Prostate gland (tissue), 2 donors: ENCODE measurements around the gene CKAP2. TPM values are rescaled to one million over a fixed set of nuclear protein-coding genes. Genes with fewer than 3 reads are reported as not detected.
"Not testable (repeated sequence)": the region's sequence is repeated elsewhere in the genome, so short reads cannot be mapped to it uniquely, and the experiment has no call there.

Experiments used
- DNase-seq: peaks from one replicate; pipeline ENCODE4 v3.0.0-alpha.2; 2019; ENCODE audit warnings: low spot score
- H3K27ac ChIP-seq, 2 donors: fragments of 200-600 bp; sonication (generic); 2 replicates each; pipeline ENCODE4 v1.5.1; 2017 to 2019
- H3K27me3 ChIP-seq: fragments of 200-600 bp; sonication (generic); replicated peaks from 2 replicates; pipeline ENCODE4 v1.5.1; 2019; ENCODE audit not compliant: insufficient read depth
- H3K36me3 ChIP-seq, 2 donors: fragments of 200-600 bp; sonication (generic); 1 replicate in 1 of 2; 2 replicates in 1 of 2; pipeline versions ENCODE4 v1.5.1 to v1.8.1; 2017 to 2019
- H3K4me1 ChIP-seq: fragments of 200-600 bp; sonication (generic); replicated peaks from 2 replicates; pipeline ENCODE4 v1.5.1; 2019
- H3K4me3 ChIP-seq, 2 donors: fragments of 200-600 bp; sonication (generic); 2 replicates each; pipeline ENCODE4 v1.5.1; 2017 to 2019
- H3K9me3 ChIP-seq: fragments of 200-600 bp; sonication (generic); 2 replicates; pipeline ENCODE4 v1.5.1; 2017
- WGBS: methylation state at CpG from one replicate; pipeline ENCODE4 v1.1.5; 2018; 5-methylcytosine and 5-hydroxymethylcytosine counted together
- intact Hi-C: fragments of 100-400 bp; cut with DNase I; formaldehyde crosslinking; loops from one replicate; pipeline ENCODE4 v1.14.2; 2022
- total RNA-seq, 2 donors: library from RNA; depleted of rRNA; stranded (reverse); fragments of >200 nt; gene quantifications; one replicate each; pipeline ENCODE4 v1.1.0, GENCODE V29; 2016

Gene CKAP2
- total RNA-seq, 2 donors from 2014 or later: 11.3 to 22.2 TPM

- H3K4me1 ChIP-seq, H3K27me3 ChIP-seq, intact Hi-C loops, H3K4me3 ChIP-seq, H3K36me3 ChIP-seq, DNase-seq, H3K27ac ChIP-seq, H3K9me3 ChIP-seq: not testable (repeated sequence)
- WGBS: 100% methylated on average over 1 of the region's 6 CpGs
Measured at GRCh38 chr13:52509532-52509931, 54.3 kb downstream of the CKAP2 start.

- H3K4me3 ChIP-seq, H3K27ac ChIP-seq, H3K36me3 ChIP-seq, intact Hi-C loops, DNase-seq, H3K27me3 ChIP-seq, H3K4me1 ChIP-seq, H3K9me3 ChIP-seq: not testable (repeated sequence)
- 100% methylated on average over 2 of the region's 3 CpGs for WGBS
Measured at GRCh38 chr13:52510221-52510797, 55.0 kb downstream of the CKAP2 start.

- H3K36me3 ChIP-seq, H3K27me3 ChIP-seq, H3K9me3 ChIP-seq, intact Hi-C loops, H3K4me1 ChIP-seq, H3K27ac ChIP-seq, DNase-seq, H3K4me3 ChIP-seq: not testable (repeated sequence)
- 85% methylated on average over 4 of the region's 4 CpGs for WGBS
Measured at GRCh38 chr13:52511598-52511997, 56.3 kb downstream of the CKAP2 start.

- H3K4me1 ChIP-seq, H3K36me3 ChIP-seq, intact Hi-C loops, H3K4me3 ChIP-seq, H3K9me3 ChIP-seq, H3K27ac ChIP-seq, H3K27me3 ChIP-seq, DNase-seq: not testable (repeated sequence)
- 43% methylated on average over 5 of the region's 6 CpGs for WGBS
Measured at GRCh38 chr13:52513957-52514596, 58.8 kb downstream of the CKAP2 start.

GRCh38 chr13:52523323-52523722 lies 68.0 kb downstream of the CKAP2 start:
- H3K36me3 ChIP-seq, H3K27ac ChIP-seq, intact Hi-C loops, H3K4me3 ChIP-seq, DNase-seq, H3K9me3 ChIP-seq, H3K4me1 ChIP-seq, H3K27me3 ChIP-seq: not testable (repeated sequence)
- WGBS: no CpG with 5 or more reads among the region's 6 CpGs

Other genes with a start within 250 kb of the CKAP2 start
- 1 to 10 TPM; 5.5 to 8.0 TPM for gene THSD1, start 49.3 kb upstream of the CKAP2 start, total RNA-seq
- 10 to 100 TPM; 43.9 to 46.6 TPM for gene VPS36, start 4.8 kb upstream of the CKAP2 start, total RNA-seq
- gene HNRNPA1L2, start 187.0 kb downstream of the CKAP2 start, total RNA-seq: 1 to 10 TPM; 5.0 to 5.5 TPM
- 10 to 100 TPM; 34.4 to 47.8 TPM for gene SUGT1, start 197.4 kb downstream of the CKAP2 start, total RNA-seq